ENCODE measurements around the gene FBXO15.

The FBXO15 gene

GRCh38 chr18:74153377-74153776 is 5.7 kb upstream of the FBXO15 start:
- DNase-seq: no peak

DNA sequence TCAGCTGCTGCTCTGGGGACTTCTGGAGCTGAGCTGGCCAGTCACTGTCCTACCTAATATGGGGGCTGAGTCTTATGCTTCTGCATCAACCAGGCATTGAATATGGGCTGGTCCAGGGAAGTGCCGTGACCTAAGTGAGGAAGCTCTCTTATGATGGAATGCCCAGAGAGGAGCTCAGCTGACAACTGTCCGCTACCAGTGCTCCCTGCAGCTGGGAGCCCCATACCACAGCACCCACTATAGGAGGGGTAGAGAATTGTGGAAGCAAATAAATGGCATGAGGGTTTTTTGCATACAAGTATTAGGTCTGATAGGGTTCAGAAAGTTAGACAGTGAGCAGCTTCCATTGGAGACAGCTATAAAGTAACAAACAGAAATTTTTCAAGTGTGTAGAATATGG is 5.2 kb upstream of the FBXO15 start:
- no peak for DNase-seq

- DNase-seq: no peak
Measured at GRCh38 chr18:74152270-74152669, 4.6 kb upstream of the FBXO15 start.

DNA sequence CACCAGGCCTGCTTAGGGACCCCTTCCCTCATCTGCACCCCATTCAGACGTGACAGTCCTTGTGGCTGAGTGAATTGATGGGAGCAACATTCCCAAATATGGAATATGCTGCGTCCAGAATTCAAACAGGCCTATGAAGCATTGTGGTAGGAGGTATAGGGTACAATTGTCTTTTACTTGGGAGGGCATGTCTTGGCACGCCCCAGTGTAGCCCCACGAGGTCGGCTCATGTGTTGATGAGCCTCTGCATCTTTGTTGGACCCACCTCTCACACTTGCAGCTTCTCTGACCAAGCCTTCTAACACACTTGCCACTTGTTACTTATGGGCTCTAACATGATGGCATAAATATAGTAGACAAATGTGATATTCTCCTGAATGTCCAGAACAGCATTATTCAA is 2.2 kb upstream of the FBXO15 start:
- DNase-seq: no peak

GRCh38 chr18:74148543-74149070 is 973 bp upstream of the FBXO15 start:
- DNase-seq: no peak

DNA sequence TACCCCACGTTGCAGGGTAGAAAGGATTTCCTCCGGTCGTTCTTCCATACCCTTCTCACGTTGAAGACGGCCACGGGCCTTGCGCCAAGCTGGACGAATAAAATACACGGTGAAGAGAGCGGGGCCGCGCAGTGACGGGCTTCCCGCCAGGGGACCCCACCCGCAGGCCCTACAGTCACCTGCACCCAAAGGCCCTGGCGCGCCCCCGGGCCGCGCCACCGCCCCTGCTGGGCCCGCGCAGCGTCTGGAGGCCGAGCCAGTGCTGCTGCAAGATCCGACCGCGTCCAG is 199 bp downstream of the FBXO15 start:
- DNase-seq: no peak

DNA sequence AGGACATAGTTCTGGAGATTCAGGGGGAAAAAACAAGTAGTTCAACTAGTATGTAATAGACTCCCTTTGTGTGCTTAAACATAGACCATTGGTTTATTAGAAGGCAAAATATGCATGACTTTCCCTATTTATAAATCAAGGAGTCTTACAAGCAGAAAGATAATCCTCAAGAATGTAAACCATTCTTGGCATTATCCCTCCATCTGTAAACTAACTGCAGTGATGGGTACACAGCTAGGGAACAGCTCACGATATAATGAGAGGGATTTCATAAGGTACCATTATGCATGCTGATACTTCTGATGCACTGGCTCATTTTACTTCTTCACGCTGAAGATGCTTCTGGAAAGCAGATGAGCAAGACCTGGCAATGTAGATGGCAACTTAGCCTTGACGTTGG is 878 bp downstream of the FBXO15 start:
- DNase-seq: no peak

DNA sequence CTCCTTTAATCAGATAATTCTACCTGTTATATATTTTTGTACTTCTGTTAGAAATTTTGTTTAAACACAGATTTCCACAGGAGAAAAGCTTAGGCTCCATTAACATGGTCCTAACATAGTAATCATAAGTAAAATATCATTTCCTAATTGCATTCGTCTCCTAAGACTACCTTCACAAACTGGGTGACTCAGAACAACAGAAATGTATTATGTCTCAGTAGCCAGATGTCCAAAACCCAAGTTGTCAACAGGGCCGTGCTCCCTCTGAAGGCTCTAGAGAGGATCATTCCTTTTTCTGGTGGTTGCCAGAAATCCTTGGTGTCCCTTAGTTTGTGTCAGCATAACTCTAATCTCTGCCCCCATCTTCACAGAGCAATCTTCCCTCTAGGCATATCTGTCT is 5.4 kb downstream of the FBXO15 start:
- no peak for DNase-seq

DNA sequence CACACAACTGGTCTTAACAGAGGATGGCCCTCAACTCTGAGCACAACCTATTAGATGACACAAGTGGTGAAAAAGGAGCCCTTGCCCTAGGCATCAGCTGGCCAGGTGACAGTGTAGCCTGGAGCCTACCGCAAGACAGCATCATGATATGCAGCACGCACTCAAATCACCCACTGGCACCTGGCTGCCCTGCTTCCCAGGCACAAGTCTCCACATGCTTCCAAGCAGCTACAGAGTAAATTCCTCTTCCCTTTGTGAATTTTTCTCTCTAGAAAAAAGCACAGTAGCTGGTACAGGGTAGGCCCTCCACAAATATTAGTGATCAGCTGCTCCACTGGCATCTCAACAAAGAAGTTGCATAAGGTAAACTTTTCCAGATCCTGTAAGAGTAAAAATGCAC is 6.0 kb downstream of the FBXO15 start:
- no peak for DNase-seq

GRCh38 chr18:74140582-74140981 is 7.1 kb downstream of the FBXO15 start:
- no peak for DNase-seq

GRCh38 chr18:74139888-74140287 is 7.7 kb downstream of the FBXO15 start:
- no peak for DNase-seq

DNA sequence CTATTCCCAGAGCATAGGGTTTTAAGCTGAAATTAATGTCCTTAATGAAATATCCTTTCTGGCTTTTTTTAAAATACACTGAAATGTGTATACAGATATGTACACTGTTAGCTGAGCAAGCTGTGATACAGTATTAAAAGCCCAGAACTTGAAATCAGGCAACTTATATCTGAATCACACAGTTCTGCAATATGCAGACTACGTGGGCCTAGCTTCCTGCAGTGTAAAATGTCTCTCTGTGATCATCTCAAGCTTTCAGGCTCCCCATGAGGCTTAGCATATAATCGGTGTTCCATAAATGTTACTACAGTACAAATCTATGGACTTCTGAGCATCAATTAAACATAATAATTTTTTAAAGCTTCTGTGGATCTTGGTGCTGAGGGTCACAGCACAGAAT is 8.2 kb downstream of the FBXO15 start:
- DNase-seq: no peak

DNA sequence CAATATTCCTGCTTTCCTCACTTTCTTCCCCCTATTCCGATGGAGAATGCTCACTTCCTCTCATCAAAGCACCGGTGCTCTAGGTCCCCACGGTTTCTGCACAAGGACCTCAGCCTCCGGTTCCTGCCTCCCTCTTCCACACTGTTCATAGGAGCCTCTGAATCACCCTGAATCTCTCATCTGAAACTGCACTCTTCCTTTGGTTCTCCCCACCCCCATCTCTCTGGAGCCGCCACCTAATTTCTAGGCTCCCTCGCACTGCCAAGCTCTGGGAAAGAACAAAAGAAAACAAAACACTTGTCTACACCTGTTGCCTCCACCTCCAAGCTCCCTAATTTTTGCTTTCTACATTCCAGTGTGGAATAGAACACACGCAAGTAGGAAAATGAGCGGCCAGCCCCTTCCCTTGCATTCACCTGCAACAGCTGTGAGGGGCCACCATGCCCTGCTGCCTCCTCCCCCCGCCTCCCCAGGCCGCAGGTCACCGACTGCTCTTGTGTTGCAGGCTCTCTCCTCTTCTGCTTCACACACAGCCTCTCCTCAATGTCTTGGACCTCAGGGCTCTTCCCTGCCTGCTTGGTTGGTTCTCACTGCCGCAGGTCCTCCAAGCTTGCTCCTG is 9.6 kb downstream of the FBXO15 start:
- DNase-seq: no peak

DNA sequence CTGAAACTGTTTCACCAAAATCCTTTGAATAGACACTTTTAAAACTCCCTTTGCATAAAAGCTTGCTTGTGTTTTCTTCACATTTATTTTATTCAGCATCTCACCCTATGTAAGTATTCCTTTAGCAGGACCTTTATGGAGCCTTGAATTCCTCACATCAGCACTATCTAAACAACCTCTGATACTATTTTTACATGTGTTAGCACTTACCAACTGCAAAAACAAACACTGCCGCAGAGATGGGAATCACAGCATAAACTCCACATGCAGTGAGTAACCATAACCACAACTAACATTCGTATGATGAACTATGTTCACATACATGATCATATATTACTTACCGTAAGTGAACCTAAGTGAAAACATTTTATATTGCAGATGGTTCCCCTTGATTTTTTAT is 15.4 kb downstream of the FBXO15 start:
- DNase-seq: no peak

- no peak for DNase-seq
Measured at GRCh38 chr18:74131124-74131523, 16.5 kb downstream of the FBXO15 start.

- no peak for DNase-seq
Measured at GRCh38 chr18:74128159-74128558, 19.5 kb downstream of the FBXO15 start.

GRCh38 chr18:74126684-74127655 is 20.7 kb downstream of the FBXO15 start:
- no peak for DNase-seq

GRCh38 chr18:74124642-74125041 is 23.0 kb downstream of the FBXO15 start:
- no peak for DNase-seq

GRCh38 chr18:74123200-74123599 is 24.4 kb downstream of the FBXO15 start:
- no peak for DNase-seq

DNA sequence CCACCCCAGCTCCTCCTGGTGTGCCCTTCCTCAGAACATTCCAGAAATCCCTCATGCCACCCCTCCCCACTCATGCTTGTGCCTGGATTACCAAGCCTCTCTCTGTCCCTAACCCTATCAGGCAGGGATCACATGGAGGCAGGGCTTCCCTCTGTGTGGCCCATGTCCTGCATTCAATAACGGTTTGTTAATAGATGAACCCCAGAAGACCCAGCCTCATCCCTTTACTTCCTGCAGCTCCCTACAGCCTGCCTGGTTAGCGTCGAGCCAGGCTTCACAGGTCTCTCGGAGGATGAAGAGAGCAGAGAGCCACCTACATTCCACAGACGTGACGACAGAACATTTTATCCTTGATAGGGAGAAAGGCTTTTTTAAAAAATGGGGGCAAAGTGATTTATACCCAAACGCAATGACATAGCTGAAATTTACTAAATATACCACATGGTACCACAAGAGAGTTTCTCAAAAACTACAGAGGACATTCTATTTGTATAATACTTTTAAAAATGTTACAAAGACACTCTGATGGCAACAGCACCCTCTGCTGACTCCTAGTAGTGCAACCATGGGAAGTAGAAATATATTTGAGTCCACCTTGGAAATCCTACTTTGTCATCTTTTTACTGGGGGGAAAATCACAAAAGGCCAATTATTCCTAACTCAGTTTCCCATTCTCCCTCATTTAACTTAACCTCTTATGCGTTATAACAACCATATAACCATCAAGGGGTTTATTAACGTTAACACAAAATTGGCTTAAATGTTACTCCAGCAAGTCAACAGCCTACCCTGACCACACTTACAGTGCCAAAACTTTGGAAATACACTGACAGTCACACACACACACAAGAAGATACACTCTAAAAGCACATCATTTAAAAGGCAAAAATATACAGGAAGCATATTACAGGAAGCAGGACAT is 30.7 kb downstream of the FBXO15 start:
- DNase-seq: no peak

GRCh38 chr18:74115046-74115445 is 32.6 kb downstream of the FBXO15 start:
- no peak for DNase-seq

- DNase-seq: no peak
Measured at GRCh38 chr18:74114116-74114515, 33.5 kb downstream of the FBXO15 start.

DNA sequence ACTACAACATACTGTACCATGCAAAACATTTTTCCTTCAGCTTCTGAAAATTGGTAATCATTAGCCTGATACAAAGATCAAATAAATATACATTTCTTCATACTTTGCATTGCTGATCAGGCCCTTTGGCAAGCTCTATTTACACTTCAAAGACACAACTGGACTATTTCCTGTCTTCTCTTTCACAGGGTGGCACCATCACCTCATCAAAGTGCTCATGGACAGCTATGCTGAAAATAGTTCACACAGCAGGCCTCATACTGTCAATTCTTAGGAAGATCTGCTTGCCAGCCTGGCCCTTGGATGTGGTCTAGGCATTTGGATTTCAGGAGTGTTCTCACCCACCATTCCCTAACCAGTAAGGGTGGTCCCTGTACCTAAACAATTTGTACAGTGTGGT is 33.9 kb downstream of the FBXO15 start:
- no peak for DNase-seq

Measured in NK-92 treated with Interleukin-12 subunit alpha and Interleukin-12 subunit beta, amount 100 ng/mL, for 24 hours (cell line).